ENCODE results near the gene CCDC152.

The CCDC152 gene

DNA sequence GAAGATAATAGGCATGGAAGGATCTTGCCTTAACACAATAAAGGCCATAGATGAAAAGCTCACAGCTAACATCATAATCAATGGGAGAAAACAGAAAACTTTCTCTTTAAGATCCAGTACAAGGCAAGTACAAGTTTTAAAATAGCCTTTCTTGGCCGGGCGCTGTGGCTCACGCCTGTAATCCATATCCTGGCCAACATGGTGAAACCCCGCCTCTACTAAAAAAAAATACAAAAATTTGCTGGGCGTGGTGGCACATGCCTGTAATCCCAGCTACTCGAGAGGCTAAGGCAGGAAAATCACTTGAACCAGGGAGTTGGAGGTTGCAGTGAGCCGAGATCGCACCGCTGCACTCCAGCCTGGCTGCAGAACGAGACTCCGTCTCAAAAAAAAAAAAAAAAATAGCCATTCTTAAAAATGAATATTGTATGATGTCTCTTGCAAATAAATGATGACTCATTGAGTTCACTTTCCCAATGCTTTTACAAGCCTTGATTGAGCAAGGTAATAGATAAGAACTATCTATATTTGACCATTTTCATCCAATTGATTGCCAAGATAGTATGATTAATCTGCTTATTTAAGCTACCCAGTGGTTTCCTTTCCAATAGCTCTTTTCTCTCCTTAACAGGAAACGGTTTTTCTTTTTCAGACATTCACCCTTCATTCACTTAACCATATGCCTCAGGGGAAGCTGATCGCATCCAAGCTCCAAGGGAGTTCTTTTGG lies 15.8 kb downstream of the CCDC152 start:
- in situ Hi-C loops (cut with HindIII; ENCODE audit: low sequenced_read_pairs), result no loop called here
- TF ChIP-seq, protein P1, sequence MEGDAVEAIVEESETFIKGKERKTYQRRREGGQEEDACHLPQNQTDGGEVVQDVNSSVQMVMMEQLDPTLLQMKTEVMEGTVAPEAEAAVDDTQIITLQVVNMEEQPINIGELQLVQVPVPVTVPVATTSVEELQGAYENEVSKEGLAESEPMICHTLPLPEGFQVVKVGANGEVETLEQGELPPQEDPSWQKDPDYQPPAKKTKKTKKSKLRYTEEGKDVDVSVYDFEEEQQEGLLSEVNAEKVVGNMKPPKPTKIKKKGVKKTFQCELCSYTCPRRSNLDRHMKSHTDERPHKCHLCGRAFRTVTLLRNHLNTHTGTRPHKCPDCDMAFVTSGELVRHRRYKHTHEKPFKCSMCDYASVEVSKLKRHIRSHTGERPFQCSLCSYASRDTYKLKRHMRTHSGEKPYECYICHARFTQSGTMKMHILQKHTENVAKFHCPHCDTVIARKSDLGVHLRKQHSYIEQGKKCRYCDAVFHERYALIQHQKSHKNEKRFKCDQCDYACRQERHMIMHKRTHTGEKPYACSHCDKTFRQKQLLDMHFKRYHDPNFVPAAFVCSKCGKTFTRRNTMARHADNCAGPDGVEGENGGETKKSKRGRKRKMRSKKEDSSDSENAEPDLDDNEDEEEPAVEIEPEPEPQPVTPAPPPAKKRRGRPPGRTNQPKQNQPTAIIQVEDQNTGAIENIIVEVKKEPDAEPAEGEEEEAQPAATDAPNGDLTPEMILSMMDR (IDR thresholded peaks at IDR 0.05; ENCODE audit: low read depth, low read length, missing control alignments), result no peak
- DNase-seq (ENCODE audit: low read depth), result no peak
- H3K4me3 ChIP-seq (ENCODE audit: low read depth, low read length), result no peak overlapping the region

DNA sequence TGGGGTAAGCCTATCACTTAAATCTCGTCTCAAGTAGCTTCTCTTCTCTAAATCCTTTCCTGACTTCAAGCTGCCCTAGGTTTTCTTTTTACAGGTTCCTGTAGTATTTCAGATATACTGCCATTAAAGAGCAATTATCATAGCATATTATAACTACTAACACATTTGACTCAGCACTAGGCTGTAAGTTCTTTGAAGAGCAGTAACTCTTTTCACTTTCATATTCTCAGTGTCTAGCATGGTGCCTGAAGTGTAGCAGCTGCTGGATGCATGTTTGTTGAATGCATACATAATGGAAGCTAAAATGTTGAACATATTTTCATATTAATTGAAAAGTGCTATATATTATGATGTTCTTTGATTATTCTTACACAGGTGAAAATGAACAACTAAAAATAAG lies 22.5 kb downstream of the CCDC152 start:
- H3K4me3 ChIP-seq (ENCODE audit: low read depth, low read length), result no peak overlapping the region
- TF ChIP-seq, protein P1 (IDR thresholded peaks at IDR 0.05; ENCODE audit: low read depth, low read length, missing control alignments), result no peak
- in situ Hi-C loops (cut with HindIII; ENCODE audit: low sequenced_read_pairs), result no loop called here
- DNase-seq (ENCODE audit: low read depth), result no peak

DNA sequence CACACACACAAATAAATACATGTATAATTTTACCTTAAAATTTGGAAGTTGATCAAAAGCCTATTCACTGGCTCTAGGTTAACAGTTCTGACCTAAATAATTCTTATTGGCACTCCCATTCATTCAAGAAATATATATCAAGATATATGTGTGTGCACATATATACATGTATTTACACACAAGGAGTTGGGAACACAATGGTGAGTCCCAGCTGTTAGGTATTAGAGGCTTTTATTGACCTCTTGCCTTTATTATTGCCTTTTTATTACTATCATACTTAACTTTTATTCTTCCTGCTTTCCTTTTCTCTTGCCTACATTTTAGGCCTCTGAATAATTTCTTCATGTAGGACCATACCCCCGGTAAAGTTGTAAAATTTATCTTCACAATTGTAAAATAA lies 25.0 kb downstream of the CCDC152 start:
- no peak for DNase-seq (ENCODE audit: low read depth)
- in situ Hi-C loops (cut with HindIII; ENCODE audit: low sequenced_read_pairs), result no loop called here
- TF ChIP-seq, protein P1 (IDR thresholded peaks at IDR 0.05; ENCODE audit: low read depth, low read length, missing control alignments), result no peak
- H3K4me3 ChIP-seq (ENCODE audit: low read depth, low read length), result no peak overlapping the region

DNA sequence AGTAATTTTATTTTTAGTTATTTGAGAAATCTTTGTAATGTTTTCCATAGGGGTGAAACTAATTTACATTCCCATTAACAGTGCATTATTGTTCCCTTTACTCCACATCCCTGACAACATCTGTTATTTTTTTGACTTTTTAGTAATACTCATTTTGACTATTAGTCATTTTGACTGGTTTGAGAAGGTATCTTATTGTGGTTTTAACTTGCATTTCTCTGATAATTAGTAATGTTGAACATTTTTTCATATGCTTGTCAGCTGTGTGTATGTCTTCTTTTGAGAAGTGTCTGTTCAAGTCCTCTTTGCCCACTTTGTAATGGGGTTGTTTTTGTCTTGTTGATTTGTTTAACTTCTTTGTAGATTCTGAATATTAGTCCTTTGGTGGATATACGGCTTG lies 27.5 kb downstream of the CCDC152 start:
- in situ Hi-C loops (cut with HindIII; ENCODE audit: low sequenced_read_pairs), result no loop called here
- H3K4me3 ChIP-seq (ENCODE audit: low read depth, low read length), result no peak overlapping the region
- TF ChIP-seq, protein P1 (IDR thresholded peaks at IDR 0.05; ENCODE audit: low read depth, low read length, missing control alignments), result no peak
- DNase-seq (ENCODE audit: low read depth), result no peak

DNA sequence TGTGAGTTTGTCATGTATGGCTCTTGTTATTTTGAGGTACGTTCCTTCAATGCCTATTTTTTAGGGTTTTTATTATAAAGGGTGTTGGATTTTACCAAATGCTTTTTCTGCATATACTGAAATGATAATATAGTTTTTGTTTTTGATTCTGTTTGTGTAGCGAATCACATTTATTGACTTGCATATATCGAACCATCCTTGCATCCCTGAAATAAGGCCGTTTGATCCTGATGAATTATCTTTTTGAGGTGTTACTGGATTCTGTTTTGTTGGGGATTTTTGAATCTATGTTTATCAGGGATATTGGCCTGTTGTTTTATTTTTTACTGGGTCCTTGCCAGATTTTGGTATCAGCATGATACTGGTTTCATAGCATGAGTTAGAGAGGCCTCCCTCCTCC lies 29.1 kb downstream of the CCDC152 start:
- in situ Hi-C loops (cut with HindIII; ENCODE audit: low sequenced_read_pairs), result no loop called here
- DNase-seq (ENCODE audit: low read depth), result no peak
- H3K4me3 ChIP-seq (ENCODE audit: low read depth, low read length), result no peak overlapping the region
- TF ChIP-seq, protein P1 (IDR thresholded peaks at IDR 0.05; ENCODE audit: low read depth, low read length, missing control alignments), result no peak

DNA sequence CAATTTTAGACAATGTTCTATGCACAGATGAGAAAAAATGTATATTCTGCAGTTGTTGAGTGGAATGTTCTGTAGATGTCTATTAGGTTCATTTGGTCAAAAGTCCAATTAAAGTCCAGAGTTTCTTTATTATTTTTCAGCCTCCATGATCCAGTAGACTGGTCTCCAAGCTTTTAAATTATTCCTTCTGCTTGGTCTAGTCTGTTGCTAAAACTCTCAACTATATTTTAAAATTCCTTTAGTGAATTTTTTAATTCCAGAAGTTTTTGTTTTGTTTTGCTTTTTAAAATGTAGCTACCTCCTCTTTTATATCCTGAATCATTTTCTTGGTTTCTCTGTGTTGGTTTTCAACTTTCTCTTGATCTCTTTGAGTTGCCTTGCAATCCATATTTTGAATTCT lies 30.5 kb downstream of the CCDC152 start:
- DNase-seq (ENCODE audit: low read depth), result no peak
- H3K4me3 ChIP-seq (ENCODE audit: low read depth, low read length), result no peak overlapping the region
- in situ Hi-C loops (cut with HindIII; ENCODE audit: low sequenced_read_pairs), result no loop called here
- TF ChIP-seq, protein P1 (IDR thresholded peaks at IDR 0.05; ENCODE audit: low read depth, low read length, missing control alignments), result no peak
